Measurements from ENCODE around the gene OR2B3. TPM values are rescaled to one million over a fixed set of nuclear protein-coding genes. Genes with fewer than 3 reads are reported as not detected.
"Not testable (repeated sequence)": the region's sequence is repeated elsewhere in the genome, so short reads cannot be mapped to it uniquely, and the experiment has no call there.

Gene OR2B3, protein sequence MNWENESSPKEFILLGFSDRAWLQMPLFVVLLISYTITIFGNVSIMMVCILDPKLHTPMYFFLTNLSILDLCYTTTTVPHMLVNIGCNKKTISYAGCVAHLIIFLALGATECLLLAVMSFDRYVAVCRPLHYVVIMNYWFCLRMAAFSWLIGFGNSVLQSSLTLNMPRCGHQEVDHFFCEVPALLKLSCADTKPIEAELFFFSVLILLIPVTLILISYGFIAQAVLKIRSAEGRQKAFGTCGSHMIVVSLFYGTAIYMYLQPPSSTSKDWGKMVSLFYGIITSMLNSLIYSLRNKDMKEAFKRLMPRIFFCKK
- total RNA-seq = not detected

DNA sequence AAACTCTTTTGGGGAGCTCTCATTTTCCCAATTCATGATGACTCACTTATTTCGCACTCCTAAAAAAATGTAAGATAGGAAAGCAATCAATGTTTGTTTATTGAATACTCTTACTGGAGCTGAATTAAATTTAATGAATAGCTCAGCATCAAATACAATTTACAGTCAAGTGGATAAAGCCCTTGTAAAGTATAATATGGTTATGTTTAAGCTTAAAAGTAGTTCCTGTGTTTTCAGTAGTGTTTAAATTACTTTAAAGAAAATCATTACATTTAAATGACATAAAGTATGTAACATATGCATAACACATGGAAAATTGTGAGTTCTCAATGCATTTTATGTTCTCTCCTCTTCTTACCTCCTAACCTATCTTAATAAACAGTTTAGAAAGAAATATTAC, at the start of gene OR2B3:
Gene OR2B3 (minus strand): TSS at position 101 of the 400 bp plus-strand sequence. CDS start 65 bp downstream, at position 36.
- CTCF ChIA-PET = no interaction called here
- POLR2A ChIA-PET = no interaction called here

DNA sequence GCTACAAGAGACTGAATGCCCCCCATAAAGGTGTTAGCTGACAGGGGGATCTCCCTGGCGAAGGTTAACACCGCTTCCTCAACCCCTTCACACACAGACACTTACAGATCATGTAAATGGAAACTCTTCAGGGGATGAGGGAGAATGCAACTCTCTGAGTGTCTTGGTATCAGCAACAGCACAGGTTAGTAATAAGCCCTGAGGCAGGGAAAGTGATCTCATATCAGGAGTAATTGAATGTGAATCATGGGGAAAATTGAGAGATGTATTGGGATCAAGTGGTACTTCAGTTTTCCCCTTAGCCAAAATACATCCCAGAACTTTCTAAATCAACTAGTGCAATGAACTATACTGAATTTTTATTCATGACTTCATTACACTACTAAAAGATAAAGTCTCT, 44.6 kb upstream of the OR2B3 start:
- POLR2A ChIA-PET = no interaction called here
- CTCF ChIA-PET = no interaction called here

DNA sequence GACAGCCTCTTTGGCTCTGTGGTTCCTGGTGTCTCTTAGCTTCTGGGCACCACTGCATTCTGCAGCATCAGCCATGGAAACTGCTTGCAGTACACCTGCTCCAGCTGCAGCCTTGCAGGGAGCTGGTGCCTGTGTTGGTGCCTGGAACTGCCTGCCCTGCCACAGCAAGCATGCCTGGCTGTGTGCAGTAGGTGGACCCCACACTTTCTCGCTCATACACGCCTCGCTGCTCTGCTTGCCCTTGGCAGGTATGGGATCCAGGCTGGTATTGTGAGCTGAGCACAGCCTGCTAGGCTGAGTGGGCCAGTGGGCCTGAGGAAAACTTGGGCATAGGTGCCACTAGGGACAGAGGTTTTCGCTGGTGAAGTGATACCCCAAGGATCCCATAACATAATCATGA, 43.5 kb upstream of the OR2B3 start:
- ChIA-PET CTCF (no interaction called here), POLR2A (no interaction called here)

DNA sequence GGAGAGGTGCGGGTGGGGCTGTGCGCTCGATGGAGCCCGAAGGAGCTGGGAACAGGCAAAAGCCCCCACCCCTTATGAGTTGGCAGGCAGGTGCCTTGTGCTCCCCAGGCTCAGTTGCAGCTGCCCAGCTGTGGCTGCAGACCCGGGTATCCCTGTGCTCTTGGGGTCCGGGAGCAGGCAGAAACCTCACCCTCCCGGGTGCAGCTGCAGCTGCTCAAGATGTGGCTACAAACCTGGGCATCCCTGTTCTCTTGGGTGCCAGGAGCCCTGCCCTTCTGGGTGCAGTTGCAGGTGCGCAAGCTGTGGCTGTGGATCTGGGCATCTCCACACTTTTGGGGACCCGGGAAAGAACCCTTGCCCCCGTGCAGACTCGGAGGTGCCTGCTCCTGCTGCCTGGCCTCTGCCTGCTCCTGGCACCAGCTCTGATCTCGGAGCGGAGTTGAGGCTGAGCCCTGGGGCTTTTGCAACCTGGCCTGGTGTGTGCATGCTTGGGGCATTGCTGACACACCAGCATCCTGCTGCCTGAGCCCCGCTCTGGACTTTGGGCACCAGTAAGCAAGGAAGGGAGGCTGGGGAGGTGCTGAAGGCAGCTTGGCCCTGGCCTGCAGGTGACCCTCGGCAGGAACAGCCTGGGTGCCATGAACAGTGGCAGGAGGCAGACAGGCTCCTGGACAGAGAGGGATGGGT, 42.4 kb upstream of the OR2B3 start:
- POLR2A ChIA-PET = no interaction called here
- CTCF ChIA-PET = no interaction called here

DNA sequence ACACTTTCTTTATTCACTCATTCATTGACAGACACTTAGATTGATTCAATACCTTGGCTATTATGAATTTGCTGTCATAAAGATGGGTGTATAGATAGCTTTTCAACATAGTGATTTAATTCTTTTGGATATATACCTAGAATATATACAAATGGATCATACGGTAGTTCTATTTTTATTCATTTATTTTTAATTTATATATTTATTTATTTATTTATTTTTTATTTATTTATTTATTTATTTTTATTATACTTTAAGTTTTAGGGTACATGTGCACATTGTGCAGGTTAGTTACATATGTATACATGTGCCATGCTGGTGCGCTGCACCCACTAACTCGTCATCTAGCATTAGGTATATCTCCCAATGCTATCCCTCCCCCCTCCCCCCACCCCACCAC, 27.9 kb upstream of the OR2B3 start:
- POLR2A ChIA-PET, CTCF ChIA-PET: not testable (repeated sequence)

DNA sequence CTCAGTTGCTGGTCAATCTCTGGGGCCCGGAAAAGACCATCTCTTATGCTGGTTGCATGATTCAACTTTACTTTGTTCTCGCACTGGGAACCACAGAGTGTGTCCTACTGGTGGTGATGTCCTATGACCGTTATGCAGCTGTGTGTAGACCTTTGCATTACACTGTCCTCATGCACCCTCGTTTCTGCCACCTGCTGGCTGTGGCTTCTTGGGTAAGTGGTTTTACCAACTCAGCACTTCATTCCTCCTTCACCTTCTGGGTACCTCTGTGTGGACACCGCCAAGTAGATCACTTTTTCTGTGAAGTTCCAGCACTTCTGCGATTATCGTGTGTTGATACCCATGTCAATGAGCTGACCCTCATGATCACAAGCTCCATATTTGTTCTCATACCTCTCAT, 25.0 kb upstream of the OR2B3 start:
- CTCF ChIA-PET = no interaction called here
- POLR2A ChIA-PET = no interaction called here

DNA sequence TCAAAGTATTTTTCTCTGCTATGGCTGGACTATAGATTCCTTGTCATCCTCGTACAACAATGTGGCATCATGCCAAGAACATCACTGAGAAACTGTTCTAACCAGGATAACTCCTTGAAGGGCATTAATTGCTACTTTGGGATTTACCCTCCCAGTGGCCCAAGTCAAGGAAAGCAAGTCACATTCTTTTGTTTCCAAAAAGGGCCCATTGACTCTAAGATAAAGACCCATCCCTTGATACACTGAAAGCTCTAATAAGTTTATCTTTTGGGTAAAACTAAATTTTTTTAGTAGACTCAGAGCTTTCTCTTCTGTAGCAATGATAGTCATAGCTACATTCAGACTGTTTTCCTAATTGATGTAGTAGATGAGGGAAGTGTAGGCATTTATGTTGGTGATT, 20.6 kb upstream of the OR2B3 start, which contains the start of gene OR2J3:
Gene OR2J3 (plus strand): TSS at position 301 of the 400 bp plus-strand sequence. CDS start 3,833 bp downstream, outside the sequence.
- CTCF ChIA-PET = interaction anchor here (0.5 kb wide), 1 partner anchor 24 kb away, joined by 4 read pairs; no protein-coding TSS in a partner anchor
- POLR2A ChIA-PET = no interaction called here

DNA sequence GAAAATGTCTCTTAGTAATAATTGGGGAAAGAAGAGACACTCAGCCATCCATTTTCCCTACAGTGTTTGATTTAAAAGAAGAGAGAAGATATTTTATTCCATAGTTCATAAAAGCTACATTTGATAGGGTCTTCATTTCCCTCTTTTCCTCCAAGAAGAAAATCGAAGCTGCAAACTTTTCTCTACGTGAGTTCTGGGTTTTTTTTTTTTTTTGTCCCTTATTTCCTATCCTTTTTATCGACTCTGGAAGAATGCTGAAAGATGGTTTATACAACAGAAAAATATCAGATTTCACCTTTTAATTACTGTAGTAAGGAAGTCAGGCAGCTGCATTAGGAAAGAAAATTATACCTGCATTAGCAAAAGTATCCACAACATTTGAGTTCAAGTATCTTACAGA, 12.1 kb upstream of the OR2B3 start, which contains the start of gene OR2J1:
Gene OR2J1 (plus strand): TSS at position 301 of the 400 bp plus-strand sequence. CDS start 1,453 bp downstream, outside the sequence.
- CTCF ChIA-PET = no interaction called here
- POLR2A ChIA-PET = no interaction called here

DNA sequence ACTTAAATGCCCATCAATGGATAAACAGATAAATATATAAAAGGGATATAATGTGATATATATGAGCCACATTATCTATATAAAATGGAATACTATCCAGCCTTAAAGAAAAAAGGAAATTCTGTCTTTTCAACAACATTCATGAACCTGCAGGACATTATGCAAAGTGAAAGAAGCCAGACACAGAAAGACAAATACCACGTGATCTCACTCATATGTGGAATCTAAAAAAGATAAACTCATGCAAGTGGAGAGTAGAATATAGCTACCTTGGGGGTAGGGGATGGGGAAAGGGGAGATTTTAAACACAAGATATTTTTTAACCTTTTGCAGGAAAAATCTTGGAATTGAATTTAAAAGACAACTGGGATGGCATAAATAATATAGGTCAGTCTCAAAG, 10.7 kb upstream of the OR2B3 start:
- ChIA-PET POLR2A (no interaction called here), CTCF (no interaction called here)

DNA sequence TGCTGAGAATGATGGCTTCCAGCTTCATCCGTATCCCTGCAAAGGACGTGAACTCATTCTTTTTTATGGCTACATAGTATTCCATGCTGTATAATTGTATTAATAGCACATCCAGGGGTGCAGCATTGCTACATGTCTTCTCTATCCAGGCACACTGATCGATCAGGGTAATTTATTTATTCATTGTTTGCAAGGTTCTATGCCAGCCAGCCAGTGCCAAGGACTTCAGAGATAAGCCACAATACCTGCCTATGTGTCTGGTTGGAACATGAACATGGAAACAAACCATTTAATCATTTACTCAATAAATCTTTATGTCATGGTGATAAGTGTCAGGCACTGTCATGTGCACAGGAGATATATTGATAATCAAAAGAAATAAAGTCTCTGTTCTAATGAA, 5.8 kb upstream of the OR2B3 start:
- ChIA-PET POLR2A (no interaction called here), CTCF (no interaction called here)

DNA sequence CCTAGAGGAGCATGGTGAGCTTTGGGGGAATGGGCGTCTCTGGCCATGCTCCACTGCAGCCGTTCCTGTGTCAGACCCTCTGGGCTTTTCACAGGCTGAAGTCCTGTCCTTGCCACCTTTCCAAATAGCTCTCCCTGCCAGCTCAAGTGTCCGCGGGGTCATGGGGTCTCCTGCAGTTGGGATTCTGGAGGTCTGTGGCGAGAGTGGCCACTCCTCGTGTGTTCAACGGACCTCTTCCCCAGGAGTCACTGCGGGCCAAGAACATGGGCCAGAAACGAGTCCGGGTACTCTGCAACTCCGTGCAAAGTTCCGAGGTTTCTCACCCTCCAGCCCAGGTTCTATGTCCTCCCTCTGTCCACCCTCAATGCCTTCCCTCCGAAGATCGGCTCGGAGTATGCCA, 4.7 kb downstream of the OR2B3 start:
- CTCF ChIA-PET = no interaction called here
- POLR2A ChIA-PET = no interaction called here

DNA sequence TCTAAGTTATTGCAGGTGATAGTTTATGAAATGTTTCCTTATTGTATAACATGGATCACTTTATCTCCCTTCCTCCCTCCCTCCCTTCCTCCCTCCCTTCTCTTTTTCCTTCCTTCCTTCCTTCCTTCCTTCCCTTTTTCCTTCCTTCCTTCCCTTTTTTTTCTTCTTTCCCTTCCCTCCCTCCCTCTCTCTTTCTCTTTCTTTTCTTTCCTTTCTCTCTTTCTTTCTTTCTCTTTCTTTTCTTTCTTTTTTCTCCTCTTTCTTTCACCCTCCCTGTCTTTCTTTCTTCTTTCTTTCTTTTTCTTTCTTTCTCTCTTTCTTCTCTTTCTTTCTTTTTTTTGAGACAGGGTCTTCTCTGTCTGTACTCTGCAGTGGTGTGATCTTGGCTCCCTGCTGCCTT, 5.8 kb downstream of the OR2B3 start:
- ChIA-PET POLR2A (no interaction called here), CTCF (no interaction called here)

DNA sequence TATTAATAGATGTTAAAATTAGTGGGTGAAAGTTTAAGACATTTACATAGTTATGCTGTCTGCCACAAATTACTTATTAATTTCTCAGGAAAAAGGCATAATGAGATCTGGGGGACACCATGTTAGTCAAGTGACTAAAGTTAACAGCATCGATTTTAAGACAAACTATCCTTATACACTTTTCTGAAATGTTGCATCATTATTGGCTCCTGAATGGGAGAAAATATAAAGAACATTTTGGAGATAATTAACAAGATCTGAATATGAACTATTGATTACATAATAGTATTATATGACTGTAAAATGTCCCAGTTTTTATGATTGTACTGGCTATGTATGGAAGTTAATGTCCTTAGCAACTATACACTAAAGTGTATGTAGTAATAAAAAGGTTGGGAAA, 7.9 kb downstream of the OR2B3 start:
- ChIA-PET POLR2A (no interaction called here), CTCF (no interaction called here)

DNA sequence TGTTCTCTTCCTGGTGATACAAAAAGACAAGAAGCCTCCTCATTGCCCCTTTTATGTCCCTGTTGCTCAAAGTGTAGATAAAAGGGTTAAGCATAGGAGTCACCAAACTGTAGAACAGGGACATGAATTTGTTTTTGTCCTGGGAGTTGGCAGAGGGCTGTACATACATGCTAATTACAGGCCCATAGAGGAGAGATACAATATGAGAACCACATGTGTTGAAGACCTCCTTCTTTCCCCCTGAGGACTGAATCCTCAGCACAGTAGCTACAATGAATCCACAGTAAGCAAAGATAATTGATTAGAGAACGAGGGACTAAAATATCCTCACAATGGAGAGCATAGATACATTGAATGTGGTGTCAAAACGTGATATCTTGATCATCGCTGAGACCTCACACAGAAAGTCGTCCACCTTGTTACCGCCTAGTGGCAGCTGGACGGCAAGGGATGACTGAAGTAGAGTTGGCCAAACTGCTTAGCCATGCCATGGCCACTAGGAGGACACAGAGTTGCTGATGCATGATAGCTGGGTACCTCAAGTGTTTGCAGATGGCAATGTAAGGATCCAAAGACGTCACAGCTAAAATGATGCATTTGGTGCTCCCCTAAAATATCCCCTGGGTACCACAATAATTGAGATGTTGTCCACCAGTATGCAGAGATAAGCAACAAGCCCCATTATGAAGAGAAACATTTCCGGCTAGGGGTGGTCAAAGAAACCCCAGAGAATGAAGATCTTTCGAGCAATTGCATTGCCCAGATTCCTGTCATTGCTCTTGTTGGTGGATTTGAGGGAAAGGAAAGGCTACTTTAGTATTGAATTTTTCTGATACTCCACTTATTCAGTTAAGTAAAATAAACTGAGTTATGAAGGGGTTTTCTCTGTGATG, 15.0 kb downstream of the OR2B3 start:
- ChIA-PET POLR2A (no interaction called here), CTCF (no interaction called here)

DNA sequence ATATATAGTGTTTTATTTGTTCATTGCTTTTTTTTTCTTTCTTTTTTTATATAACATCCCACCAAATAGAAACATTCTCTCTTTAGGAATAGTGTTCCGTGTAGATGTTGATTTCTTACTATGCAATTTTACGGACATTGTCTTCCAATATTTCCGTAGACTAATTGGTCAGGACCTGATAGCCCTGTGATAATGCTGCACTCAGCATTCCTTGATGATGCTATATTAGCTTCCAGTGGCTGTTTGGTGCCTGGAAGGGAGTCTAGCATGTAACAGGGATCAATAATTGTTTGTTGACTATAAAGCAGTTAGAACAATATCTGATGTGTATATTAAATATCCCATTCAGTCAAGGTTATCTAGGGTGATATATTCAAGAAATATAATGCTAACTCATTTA, 35.4 kb downstream of the OR2B3 start:
- CTCF ChIA-PET = no interaction called here
- POLR2A ChIA-PET = no interaction called here

DNA sequence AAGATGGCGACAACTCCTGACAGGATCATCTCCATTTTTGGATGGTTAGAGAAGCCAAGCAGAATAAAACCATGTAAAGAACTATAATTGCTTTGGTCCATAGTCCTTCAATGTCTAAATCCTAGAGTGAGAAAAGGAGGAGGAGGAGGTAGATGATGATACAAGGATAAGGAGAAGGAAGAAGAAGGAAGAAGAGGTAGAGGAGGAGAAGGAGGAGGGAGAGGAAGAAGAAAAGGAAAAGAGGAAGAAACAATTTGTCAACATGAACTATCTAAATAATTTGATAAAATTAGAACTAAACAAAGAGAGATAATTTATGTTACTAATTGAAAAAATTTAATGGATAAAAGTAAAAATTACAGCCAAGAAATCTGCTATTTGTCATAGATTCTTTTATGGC, 42.0 kb downstream of the OR2B3 start, which contains the start of gene OR2W1:
Gene OR2W1 (minus strand): TSS at position 101 of the 400 bp plus-strand sequence. CDS start 0 bp downstream, at position 101.
- CTCF ChIA-PET = no interaction called here
- POLR2A ChIA-PET = no interaction called here

Other genes starting within 250 kb of the OR2B3 start
- 10 to 100 TPM; 65.0 to 67.3 TPM for gene TRIM27, start 163.3 kb downstream of the OR2B3 start, total RNA-seq
- gene ZNF311, start 82.0 kb downstream of the OR2B3 start, total RNA-seq = under 1 TPM; 0.61 to 0.65 TPM
- not detected for gene OR2W1, start 42.1 kb downstream of the OR2B3 start, total RNA-seq
- gene OR2J1, start 12.2 kb upstream of the OR2B3 start, total RNA-seq = not detected
- not detected for gene OR2J3, start 20.7 kb upstream of the OR2B3 start, total RNA-seq
- gene OR2J2, start 83.6 kb upstream of the OR2B3 start, total RNA-seq = not detected
- not detected for gene OR14J1, start 214.4 kb upstream of the OR2B3 start, total RNA-seq

Data from activated CD8-positive, alpha-beta memory T cell treated with anti-CD3 and anti-CD28 coated beads for 36 hours (primary cell).